ENCODE data around the gene FAM163B.

FAM163B gene

DNA sequence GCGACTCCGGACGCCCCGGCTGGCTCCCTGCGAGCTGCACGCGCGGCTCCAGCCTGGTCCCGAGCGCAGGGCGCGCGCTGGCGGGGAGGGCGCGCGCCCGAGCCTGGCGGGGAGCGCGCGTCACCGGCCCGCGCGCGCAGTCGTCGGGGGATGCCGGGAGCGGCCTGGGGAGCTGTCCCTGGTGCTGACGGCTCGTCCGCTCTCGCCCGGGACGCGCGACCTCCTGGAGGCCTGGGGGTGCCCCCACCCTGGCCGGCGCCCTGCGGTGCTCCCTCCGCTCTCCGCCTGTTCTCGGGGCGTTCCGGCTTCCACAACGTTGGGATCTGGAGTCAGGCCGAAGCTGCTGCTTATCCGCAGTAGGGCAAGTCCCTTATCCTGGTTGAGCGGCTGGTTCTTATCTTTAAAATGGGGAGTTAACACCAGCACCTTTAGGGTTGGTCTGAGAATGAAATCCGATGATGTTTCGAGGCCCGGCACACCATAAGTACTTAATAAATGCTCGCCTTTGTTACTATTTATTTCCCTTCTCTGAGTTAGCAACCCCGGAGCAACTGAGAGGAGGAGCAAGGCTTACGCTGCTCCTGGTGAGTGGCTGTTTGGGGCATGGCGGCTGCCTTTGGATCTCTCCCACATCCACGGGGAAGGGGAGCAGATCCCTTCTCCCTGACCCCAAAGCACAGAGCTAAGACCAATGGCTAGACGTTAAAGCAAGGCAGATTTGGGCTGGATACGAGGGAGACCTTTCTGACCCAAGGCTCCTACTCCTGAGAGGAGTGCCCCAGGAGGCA lies at the start of gene FAM163B:
FAM163B (minus strand) TSS at position 79 of the 788 bp plus-strand sequence. CDS start 29,166 bp downstream, outside the sequence.
- DNase-seq = no peak

DNA sequence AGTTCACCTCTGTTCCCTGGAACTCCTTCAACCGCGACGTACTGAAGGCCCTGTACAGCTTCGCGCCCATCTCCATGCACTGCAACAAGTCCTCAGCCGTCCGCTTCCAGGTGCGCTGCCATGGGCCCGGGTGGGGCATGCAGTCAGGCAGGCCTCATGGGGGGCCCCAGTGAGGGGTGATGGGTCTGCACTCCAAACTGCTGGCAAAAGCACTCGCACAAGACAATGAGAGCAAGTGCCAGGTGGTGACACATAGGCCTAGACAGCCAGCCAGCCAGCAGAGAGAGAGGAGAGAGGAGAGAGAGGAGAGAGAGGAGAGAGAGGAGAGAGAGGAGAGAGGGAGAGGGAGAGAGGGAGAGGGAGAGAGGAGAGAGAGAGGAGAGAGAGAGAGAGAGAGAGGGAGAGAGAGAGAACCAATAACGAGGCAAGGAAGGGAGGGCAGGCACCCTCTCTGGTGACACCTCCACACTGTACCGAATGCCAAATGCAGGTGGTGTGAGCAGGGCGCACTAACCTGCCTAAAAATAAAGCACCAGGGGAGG lies 48.0 kb upstream of the FAM163B start:
- no peak for DNase-seq

DNA sequence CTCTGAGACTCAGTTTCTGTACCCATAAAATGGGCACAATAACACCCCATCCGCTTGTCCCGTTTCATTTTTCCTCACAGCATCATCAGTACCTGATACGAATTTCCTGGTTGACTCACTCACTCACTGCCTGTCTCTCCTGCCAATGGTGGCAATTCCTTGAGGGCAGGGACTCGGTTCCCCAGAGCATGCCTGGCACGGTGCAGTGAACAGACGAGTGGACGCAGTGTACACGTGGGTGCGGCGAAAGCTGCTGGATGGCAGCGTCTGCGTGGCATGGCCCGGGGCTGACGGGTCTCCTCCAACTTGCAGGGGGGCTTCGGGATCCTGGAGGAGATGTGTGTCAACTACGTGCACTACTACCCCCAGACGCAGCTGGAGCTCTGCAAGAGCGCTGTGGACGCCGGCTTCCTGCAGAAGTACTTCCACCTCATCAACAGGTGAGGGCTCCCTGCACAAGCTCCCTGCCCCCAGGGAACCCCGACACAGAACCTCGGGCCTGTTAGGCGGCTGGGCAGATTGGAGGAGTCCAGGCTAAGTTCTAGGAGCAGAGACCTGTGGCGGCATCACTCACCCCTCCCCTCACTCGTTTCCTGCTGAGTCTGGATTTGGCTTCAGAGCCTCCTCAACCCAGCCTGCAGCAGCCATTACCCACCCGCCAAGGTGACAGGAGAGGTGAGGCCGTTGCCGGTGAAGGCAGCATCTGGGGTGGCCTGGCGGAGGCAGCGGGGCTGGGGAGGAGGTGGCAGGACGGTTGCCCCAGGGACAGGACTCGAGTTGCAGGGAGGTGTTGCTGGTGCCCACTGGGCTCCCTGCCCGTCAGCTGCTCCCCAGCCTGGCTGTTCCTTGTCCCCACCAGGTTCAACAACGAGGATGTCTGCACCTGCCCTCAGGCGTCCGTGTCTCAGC lies 47.3 kb upstream of the FAM163B start:
- DNase-seq = no peak

DNA sequence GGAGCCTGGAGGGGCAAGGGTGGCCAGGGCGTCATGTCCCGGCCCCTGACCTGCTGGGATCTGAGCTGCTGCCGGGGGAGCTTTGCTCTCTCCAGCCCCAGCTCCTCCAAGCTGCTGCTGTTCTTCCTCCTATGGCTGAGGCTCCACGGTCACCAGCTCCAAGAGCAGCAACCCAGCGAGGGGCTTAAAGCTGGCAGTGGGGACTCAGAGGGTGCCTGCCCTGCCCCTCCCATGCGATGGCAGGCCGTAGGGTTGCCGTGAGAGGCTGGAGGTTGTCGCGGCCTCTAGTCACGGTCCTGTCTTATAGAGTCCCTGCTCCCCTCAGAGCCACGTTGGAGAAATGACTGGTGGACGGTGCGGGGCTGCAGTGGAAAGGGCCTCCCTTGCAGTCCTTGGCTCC lies 46.5 kb upstream of the FAM163B start:
- no peak for DNase-seq

DNA sequence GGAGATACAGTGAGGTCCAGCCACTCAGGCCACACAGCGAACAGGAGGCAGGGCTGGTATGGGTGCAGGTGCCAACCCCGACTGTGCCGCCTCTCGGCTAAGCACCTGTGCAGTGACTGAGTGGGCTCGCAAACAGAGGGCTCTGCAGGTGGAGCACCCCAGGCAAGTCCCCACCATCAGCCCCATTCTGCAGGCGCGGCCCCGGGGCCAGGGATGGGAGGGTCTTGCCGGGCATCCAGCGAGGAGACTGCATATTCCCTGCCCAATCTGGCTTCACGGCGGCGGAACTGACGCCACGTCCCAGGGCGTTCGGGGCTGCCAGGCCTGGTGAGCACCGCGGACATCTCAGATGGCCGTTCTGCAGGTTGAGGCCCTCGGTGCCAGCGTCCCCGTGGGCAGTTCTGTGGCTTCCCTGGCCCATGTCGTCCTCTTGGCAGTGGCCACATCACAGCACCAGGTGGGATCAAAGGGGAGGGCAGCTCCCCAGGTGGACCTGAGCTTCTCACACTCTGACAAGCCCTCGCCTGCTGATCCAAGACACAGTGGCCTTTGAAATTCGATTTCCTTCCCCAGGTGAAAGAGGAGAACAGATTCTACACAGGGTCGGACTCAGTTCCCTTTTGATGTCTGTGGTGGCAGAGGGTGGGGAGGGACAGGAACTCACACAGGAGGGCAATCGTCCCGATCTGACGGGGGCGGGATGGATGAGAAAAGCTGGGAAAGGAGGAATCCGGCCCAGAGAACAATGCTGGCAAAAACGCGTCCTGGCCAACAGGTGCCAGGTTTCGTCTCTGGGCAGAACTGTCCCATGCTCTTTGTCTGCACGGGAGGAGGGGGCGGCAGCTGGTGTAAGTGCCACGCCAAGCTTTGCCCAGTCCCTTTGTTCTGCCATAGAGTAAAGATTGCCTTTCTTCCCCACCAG lies 45.8 kb upstream of the FAM163B start:
- DNase-seq = no peak

DNA sequence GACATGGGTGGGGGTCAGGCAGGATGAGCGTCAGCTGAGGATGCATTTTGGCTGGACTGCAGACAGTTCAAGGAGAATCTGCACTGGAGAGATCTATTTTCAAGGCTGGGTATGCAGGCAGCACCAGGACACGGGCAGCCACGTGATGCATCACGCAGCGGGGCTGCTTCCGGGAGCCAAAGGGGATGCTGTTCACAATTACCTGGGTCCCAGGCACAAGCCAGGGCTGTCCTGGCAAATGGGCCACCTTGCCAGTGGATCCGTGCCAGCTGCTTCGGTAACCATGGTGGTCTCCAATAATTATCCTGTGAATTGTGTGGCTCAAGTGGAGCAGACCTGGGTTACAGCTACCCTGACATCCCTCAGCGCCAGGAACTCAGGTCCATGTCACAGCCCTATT lies 44.4 kb upstream of the FAM163B start:
- DNase-seq = no peak

DNA sequence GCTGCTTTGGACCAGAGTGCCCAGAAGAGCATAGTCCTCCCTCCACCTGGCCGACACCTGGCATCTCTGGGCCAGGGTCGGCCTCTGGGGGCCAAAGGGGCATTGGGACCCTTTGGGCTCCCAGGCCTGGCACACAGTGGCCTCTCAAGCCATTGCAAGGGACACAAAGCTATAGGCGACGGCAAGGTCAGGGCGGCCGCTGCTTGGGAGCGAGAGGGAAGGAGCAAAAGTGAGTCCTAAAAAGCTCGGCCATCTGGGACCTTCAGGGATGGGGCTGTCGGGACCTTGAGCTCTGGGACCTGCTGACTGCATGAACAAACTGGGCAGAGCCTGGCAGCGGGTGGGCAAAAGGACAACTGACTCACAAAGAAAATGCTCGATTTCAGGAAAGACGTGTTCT lies 40.8 kb upstream of the FAM163B start:
- DNase-seq = no peak

DNA sequence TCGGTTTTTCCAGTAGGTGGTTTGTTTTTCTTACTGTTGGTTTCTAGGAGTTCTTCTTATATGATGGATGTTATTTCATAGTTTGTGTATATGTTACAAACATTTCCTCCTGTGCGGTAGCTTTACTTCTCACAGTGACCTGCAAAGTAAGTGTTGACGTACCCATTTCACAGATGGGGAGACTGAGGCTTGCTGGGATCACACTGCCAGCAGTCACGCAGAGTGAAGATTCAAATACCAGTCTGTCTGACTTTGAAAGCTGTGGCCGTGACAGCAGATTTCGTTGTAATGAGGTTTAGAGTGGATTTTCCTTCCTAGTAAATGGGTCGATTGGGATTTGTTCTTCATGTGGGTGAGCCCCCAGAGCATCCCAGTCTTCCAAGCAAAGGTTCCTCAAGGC lies 40.0 kb upstream of the FAM163B start:
- no peak for DNase-seq

DNA sequence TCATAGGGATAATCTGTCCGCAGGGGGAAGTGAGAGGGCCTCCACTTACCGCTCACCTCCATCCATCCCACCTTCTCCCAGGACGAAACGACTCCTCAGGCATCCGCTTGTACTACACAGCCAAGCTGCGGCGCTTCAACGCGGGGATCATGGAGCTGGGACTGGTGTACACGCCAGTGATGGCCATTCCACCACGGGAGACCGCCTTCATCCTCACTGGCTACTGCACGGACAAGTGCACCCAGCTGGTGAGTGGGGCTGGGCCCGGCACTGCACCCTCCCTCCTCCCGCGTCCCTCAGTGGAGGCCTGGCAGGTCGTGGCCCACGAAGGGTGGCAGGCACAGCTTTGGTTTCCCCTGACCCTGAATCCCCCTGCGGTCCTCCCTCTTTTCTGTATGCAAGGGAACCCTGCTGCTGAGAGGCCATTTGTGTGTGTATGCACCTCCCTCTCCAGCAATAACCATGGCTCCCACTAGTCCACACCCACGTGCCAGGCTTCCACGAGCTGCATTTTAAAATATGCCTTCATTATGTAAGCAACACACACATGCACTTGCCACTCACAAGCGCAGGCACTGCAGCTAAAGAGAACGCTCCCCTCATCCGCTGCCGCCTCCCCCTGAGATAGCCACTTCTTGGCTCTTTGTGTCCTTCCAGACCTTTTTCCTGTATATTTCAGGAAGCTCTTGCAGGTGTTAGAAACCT lies 38.7 kb upstream of the FAM163B start:
- DNase-seq = no peak

DNA sequence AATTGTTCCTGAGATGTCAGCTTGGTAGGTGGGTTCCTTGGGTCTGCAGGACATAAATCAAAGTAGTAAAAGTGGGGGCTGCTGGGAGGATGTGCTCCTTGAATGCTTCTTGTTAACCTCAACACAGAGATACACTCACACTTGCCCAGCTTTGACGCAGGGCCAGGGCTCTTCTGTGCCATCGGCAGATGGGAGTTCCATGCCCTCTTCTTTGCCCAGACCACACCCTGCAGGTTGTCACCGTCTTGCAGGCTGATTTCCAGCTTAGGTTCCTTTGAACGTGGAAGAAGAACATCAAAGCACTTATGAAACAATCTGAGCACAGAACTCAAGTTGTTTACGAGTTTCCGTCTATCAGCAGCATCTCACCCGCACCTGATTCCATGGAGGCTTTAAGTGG lies 38.0 kb upstream of the FAM163B start:
- DNase-seq = no peak

DNA sequence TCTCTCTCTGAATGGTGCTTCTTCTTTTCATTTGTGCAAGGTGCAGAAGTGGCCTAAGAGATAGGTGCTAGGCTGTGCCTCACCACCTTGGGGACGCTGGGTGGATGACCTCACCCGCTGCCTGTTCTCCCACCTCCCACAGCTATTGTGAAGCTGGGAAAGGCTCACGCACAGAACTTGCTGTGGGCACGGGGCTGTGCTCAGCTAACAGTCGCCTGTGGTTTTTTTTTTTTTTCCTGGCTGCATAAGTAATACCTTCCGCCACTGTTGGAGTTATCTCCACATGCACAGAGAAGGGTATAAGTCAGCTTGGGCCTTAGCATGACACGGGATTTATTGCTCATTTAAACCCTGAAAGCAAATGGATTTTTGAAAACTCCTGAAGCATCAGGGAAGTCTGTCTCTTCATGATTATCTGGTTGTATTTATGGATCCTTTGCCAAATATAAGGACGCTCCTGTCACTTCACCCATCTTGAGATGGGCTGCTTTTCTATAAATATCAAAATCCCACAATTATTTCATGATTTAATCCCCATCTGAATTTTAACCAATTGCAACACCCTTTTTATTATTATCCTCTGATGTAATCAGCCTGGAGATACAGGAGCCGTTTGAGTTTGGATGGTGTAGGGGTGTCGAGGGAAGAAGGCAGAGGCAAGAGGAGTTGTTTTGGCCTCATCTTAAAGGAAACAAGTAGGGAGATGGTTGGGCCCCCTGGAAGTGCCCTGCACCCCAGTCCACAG lies 36.0 kb upstream of the FAM163B start:
- no peak for DNase-seq

DNA sequence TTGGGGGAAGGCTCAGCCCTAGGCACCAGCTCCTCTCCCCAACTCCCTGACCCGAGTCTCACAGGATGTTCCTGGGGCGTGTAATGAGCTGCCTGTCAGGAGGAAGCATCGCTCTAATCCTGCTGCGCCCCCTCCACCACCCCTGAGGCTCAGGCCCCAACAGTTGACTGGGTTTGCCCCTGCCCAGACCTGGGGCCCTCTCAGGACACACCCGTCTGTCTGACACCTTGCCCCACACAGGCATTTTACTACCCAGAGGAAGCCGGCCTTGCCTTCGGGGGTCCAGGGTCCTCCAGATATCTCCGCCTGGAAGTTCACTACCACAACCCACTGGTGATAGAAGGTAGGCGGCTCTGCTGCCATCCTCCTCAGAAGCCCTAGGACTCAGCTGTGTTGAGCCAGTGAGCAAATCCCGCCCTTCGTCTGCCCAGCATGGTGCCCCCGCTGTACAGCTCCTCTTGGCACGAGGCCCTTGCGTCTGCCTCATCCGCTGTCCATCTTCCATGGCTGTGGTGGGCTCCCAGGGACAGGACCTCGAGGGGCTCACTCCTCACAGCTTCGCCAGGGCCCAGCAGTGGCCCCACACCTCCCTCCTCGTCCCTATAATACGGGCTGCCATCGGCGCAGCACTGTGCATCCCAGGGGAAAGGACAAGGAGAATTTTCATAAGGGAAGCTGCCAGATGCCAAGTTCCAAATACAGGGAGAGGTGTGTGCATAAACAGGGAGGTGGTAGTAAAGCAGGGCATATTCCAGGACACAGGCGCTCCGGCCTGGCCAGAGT lies 35.0 kb upstream of the FAM163B start:
- no peak for DNase-seq

DNA sequence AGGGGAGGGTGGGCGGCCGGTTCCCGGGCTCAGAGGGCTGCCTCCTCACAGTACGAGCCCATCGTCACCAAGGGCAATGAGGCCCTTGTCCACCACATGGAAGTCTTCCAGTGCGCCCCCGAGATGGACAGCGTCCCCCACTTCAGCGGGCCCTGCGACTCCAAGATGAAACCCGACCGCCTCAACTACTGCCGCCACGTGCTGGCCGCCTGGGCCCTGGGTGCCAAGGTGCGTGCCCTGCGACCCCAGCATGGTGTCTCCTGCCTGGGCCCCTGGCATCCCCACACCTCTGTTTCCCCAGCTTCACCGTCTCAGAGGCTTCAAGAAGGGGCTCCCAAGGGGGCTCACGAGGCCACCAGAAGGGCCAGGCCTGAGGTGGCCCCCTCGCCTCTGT lies 34.2 kb upstream of the FAM163B start:
- DNase-seq = no peak

DNA sequence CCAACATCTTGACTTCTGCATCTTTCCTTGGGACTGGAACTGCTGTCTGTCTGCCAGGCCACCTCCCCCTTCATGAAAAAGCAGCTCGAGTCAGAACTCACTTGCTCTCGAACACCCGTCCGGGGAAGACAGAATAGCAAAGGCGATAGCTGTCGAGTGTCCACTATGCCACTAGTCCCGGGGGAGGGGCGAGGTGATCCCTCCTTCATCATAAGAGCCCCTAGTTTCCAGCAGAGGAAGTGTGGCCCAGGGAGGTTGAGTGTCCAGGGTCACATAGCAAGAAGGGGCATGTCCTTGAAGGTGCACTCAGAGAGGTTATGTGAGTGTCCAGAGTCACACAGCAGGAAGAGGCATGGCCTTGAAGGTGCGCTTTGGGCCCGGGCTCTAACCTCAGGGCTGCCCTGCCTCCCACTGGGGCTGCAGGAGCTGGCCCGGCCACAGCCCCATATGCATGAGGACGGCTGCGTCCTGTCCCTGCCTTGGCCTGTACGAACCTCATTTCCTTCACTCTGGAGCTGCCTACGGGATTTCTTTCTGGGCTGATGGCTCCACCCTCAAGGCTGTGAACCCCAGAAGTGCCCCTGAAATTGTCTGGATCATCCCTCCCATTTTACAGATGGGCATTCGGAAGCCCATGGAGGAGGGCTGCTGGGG lies 33.6 kb upstream of the FAM163B start:
- DNase-seq = no peak

DNA sequence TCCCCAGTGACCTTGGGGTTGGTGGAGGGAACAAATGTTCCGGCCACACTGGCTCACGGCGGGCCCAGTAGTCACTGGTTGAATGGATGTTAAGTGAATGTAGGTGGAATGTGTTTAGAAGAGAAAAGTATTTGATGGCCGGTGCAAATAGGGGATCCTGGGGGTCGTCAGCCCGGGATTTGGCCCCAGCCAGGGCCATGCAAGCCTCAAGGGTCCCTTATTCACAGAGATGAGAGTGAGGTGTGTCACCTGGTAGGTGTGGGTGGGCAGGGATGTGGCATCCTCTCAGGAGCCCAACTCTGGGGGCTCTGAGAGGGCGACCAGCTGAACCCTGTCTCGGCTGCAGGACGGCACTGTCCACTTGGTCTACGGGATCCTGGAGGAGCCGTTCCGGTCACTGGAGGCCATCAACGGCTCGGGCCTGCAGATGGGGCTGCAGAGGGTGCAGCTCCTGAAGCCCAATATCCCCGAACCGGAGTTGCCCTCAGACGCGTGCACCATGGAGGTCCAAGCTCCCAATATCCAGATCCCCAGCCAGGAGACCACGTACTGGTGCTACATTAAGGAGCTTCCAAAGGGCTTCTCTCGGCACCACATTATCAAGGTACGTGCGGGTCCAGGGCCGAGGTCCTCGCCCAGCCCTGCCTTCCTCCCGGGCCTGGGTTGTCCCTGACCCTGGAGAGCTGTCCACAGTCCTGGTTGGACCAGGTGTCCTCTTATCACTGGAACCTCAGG lies 32.8 kb upstream of the FAM163B start:
- DNase-seq = no peak

DNA sequence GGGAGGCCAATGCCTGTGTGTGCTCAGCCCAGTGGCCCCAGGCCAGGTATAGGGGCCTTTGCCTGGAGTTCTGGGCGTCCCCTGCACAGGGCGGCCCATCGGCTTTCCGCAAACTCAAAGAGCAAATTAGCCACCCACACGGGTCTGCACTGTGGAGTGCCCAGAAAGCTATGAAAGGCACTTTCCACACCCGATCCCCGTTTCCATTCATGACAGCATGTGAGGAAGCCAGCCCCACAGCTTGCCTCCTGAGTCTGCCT lies 32.1 kb upstream of the FAM163B start:
- no peak for DNase-seq

DNA sequence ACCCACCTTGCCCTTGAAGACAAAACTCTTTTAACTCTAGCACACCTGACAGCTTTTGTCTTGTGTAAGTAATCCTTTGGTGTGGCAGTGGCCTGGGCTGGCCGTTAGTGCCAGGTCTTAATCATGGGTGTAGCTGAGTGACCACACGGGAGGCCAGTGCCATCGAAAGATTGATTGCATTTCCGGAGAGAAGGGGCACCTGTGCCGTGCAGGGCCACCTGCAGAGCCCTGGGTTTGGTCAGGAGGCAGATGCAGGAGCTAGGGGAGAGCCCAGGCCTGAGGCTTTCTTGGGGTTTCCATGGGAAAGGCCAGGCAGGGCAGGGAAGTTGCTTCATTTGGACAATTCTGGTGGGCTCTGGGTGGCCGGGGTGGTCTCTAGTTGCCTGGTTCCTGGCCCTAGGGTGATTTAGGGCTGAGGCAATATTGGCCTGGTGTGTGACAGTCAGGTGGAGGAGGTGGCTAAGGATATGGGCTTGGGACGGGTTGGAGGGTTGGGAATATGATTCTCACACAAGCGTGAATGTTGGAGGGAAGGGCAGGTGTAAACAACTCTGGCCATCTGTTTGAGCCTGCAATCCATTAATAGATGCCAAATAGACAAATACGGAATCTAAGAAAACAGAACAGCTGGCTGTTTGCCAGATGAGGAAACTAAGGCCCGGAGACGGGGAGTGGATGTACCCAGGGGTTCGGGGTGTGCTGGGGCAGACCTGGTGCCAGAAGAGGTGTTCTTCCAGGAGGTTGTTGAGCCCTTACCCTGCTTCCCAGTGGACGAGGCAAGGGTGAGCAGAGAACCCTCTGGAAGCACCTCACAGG lies 31.6 kb upstream of the FAM163B start:
- DNase-seq = no peak

DNA sequence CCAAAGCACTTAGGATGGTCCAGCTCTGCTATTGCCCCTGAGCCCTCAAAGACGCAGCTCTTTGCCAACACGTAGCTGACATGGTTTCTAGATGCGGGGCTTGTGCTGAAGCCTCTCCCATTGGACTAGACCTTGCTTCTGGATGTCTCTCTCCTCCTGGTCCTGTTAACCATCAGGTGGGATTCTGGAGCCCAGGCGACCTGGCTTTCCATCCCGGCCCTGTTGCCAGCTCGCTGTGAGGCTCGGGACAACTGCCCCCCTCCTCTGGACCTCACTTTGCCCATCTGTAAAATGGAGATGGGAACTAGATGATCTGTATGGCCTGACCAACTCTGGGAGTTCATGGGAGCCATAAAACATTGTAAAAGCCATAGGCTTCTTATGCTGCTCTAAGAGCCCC lies 31.0 kb upstream of the FAM163B start:
- no peak for DNase-seq

DNA sequence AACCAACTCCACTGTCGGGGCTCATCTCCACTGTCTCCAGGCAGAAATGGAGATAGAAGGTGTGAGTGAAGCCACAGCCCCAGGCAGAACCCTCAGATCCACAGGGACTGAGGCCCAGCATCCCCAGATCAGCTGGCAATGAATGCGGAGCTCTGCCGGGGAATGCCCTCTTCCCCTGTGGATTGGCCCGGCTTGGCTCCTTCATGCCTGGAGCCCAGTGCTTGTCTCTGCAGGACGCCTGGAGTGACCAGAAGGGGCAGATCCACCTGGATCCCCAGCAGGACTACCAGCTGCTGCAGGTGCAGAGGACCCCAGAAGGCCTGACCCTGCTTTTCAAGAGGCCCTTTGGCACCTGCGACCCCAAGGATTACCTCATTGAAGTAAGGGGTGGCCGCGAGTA lies 30.4 kb upstream of the FAM163B start:
- no peak for DNase-seq

All from NCI-H1417 treated with DMSO at 0.1 percent for 48 hours (cell line).